Rectal smooth muscle tissue (tissue), 1 donor: ENCODE measurements around the gene FAM169A.
"Not testable (repeated sequence)": the region's sequence is repeated elsewhere in the genome, so short reads cannot be mapped to it uniquely, and the experiment has no call there.

Source experiments
- H3K27ac ChIP-seq: one replicate; pipeline ENCODE4 v1.7.0; 2013; ENCODE audit warnings: low read depth, low read length, inconsistent platforms
- H3K27me3 ChIP-seq: one replicate; pipeline ENCODE4 v1.7.0; 2013; ENCODE audit warnings: low read length; ENCODE audit not compliant: control insufficient read depth, insufficient read depth
- H3K36me3 ChIP-seq: one replicate; pipeline ENCODE4 v1.7.0; 2013; ENCODE audit warnings: low read length; ENCODE audit not compliant: control insufficient read depth, insufficient read depth
- H3K4me1 ChIP-seq: one replicate; pipeline ENCODE4 v1.7.0; 2013; ENCODE audit warnings: low read length; ENCODE audit not compliant: control insufficient read depth, insufficient read depth
- H3K4me3 ChIP-seq: one replicate; pipeline ENCODE4 v1.7.0; 2013; ENCODE audit warnings: low read length
- H3K9ac ChIP-seq: one replicate; pipeline ENCODE4 v1.7.0; 2013; ENCODE audit warnings: low read length

The FAM169A gene

GRCh38 chr5:74766849-74767578 is 99.2 kb downstream of the FAM169A start, which contains the start of the genes GFM2 and NSA2:
TSS of gene GFM2 (minus strand) at chr5:74767117. CDS start at chr5:74763742, 3,375 bp downstream.
TSS of gene NSA2 (plus strand) at chr5:74767249. CDS start at chr5:74767361, 112 bp downstream.
- H3K27ac ChIP-seq, result peak within 1 kb of the TSS; percentile 81

GRCh38 chr5:74766418-74766848 is 99.8 kb downstream of the FAM169A start:
- Histone ChIP-seq H3K36me3 (peaks cover 4% of the 10 kb centered on the region), H3K27ac (peak overlapping the region; percentile 67), H3K9ac (peak overlapping the region; percentile 94), H3K4me3 (peak overlapping the region; percentile 100), H3K27me3 (no peaks in the 10 kb centered on the region), H3K4me1 (peaks cover 13% of the 10 kb centered on the region)

More at GRCh38 chr5:74766849-74767578, 99.2 kb downstream of the FAM169A start, which contains the start of the genes GFM2 and NSA2:
- Histone ChIP-seq H3K4me1 (peaks cover 13% of the 10 kb centered on the region), H3K36me3 (peaks cover 4% of the 10 kb centered on the region), H3K27me3 (no peaks in the 10 kb centered on the region), H3K4me3 (peak within 1 kb of the TSS; percentile 100), H3K9ac (peak within 1 kb of the TSS; percentile 94)

DNA sequence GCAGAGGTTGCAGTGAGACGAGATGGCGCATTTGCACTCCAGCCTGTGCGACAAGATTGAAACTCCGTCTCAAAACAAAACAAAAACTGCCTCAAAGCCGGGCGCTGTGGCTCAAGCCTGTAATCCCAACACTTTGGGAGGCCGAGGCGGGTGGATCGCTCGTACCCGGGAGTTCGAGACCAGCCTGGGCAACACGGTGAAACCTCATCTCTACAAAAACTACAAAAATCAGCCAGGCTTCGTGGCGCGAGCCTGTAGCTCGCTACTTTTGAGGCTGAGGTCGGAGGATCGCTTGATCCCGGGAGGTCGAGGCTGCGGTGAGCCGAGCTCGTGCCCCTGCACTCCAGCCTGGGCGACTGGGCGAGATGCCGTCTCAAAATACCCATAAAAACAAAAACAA is 100.3 kb downstream of the FAM169A start:
- H3K9ac ChIP-seq, result no peak overlapping the region
- no peak overlapping the region for H3K27ac ChIP-seq
- H3K4me3 ChIP-seq, result peak overlapping the region; percentile 100
- H3K27me3 ChIP-seq, result no peaks in the 10 kb centered on the region
- peaks cover 13% of the 10 kb centered on the region for H3K4me1 ChIP-seq
- peaks cover 6% of the 10 kb centered on the region for H3K36me3 ChIP-seq

- H3K4me1 ChIP-seq, result peaks cover 13% of the 10 kb centered on the region
- peaks cover 7% of the 10 kb centered on the region for H3K36me3 ChIP-seq
- H3K27me3 ChIP-seq, result no peaks in the 10 kb centered on the region
- no peak overlapping the region for H3K27ac ChIP-seq
- no peak overlapping the region for H3K9ac ChIP-seq
- H3K4me3 ChIP-seq, result no peak overlapping the region
Observed at GRCh38 chr5:74765201-74765600, 101.0 kb downstream of the FAM169A start.

GRCh38 chr5:74763504-74763903 is 102.7 kb downstream of the FAM169A start:
- no peak overlapping the region for H3K4me3 ChIP-seq
- H3K4me1 ChIP-seq, result peaks cover 13% of the 10 kb centered on the region
- H3K27me3 ChIP-seq, result no peaks in the 10 kb centered on the region
- H3K27ac ChIP-seq, result no peak overlapping the region
- H3K36me3 ChIP-seq, result peaks cover 9% of the 10 kb centered on the region
- no peak overlapping the region for H3K9ac ChIP-seq

- H3K27me3 ChIP-seq, result no peaks in the 10 kb centered on the region
- peaks cover 5% of the 10 kb centered on the region for H3K4me1 ChIP-seq
- no peak overlapping the region for H3K27ac ChIP-seq
- peaks cover 12% of the 10 kb centered on the region for H3K36me3 ChIP-seq
- H3K4me3 ChIP-seq, result no peak overlapping the region
- H3K9ac ChIP-seq, result no peak overlapping the region
Observed at GRCh38 chr5:74762599-74762998, 103.6 kb downstream of the FAM169A start.

DNA sequence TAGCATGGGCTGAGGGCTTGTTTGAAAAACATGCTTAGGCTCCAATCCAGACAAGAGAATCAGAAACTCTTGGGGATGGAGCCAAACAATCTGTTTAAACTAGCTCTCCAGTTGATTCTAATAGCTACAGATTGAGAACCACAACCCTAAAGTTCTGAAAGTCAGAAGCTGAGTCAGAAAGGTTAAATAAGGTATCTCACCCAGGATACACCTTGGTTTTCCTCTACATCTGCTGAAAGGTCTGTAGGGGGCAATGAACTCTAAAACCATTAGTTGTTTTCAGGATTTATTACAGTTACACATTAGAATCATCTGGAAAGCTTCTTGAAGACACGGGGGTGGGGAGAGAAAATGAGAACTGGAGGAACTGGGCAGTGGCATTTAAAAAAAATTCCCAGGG is 104.9 kb downstream of the FAM169A start:
- peaks cover 5% of the 10 kb centered on the region for H3K4me1 ChIP-seq
- H3K36me3 ChIP-seq, result peaks cover 11% of the 10 kb centered on the region
- no peak overlapping the region for H3K4me3 ChIP-seq
- no peak overlapping the region for H3K27ac ChIP-seq
- H3K9ac ChIP-seq, result no peak overlapping the region
- no peaks in the 10 kb centered on the region for H3K27me3 ChIP-seq

- not testable (repeated sequence) for H3K27me3 ChIP-seq, H3K4me3 ChIP-seq, H3K9ac ChIP-seq, H3K27ac ChIP-seq, H3K4me1 ChIP-seq, H3K36me3 ChIP-seq
Observed at GRCh38 chr5:74748742-74749141, 117.4 kb downstream of the FAM169A start.

DNA sequence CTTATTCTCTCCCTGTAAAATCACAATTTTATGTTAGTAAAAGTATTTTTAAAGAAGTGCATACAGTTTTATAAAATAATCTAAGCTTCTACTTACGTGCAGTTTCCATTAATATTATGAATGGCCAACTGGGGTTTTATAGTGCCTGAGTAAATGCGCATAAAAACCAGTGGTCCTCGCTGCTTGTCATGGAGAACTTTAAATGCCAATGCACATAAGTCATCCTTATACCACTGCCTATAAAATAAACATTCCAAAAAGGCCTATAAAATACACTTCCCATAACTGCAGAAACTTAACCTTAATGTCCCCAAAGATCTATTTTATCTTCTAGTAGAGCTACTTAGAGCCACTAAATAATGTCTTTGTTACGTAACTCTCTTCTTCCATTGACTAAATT is 127.8 kb downstream of the FAM169A start:
- Histone ChIP-seq H3K9ac (no peak overlapping the region), H3K27ac (no peak overlapping the region), H3K27me3 (no peaks in the 10 kb centered on the region), H3K36me3 (peaks cover 7% of the 10 kb centered on the region), H3K4me3 (no peak overlapping the region), H3K4me1 (no peaks in the 10 kb centered on the region)

DNA sequence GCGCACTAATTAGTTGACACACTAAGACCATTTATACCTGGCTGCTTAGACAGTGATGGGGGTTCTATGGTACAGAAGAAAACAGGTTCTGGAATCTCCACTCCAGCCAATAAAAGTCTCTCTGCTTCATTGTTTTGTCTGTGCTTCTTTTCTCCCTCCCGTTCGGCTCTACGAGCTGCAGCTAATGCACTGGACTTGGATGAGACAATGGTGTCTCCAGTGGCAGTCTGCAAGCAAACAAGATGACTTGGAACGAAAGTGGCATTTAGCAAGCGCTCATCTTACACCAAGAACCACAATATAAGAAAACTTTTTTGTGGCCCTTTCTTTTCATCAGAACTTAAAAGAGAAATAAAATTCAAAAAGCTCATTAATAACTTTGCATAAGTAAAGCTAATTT is 129.4 kb downstream of the FAM169A start:
- Histone ChIP-seq H3K4me1 (no peaks in the 10 kb centered on the region), H3K4me3 (no peak overlapping the region), H3K36me3 (peaks cover 8% of the 10 kb centered on the region), H3K9ac (no peak overlapping the region), H3K27me3 (no peaks in the 10 kb centered on the region), H3K27ac (no peak overlapping the region)
